COLO668 (cell line): ENCODE measurements around the gene PTPRF.
"Not testable (repeated sequence)": the region's sequence is repeated elsewhere in the genome, so short reads cannot be mapped to it uniquely, and the experiment has no call there.

Experiments
- DNase-seq: peaks from one replicate; lab custom pipeline; 2025; ENCODE audit not compliant: unreplicated experiment; lab: John Stamatoyannopoulos, UW

The PTPRF gene

GRCh38 chr1:43536864-43537358 is 6.2 kb downstream of the PTPRF start:
- DNase-seq = no peak

DNA sequence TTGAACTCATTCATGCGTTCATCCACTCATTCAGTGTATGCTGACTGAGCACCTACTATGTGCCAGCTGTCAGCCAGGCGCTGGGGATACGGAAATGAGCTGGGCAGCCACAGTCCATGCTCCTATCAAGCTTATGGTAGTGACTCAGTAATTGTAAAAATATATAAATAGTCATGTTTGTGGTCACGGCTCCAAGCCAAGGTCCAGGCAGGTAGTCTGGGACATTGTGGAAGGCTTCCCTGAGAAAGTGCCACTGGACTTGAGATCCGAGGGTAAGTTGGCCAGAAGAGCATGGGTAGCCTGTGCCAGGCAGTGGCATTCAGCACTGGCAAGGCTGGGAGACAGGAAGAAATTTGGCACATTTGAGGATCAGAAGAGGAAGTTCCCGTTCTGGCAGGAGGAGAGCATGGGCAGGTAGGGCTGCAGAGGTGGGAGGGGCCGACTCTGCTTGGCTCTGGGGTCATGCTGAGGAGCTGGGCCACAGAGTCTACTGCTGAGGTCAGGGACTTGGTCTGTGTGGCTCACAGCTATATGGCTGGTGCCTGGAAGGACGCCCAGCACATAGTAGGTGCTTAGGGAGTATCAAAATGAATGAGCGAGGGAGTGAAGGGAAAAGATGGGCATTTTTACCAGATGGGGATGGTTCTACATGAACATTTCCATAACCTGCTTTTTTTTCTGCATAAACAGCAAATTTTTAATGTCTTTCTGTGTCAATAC is 6.9 kb downstream of the PTPRF start:
- DNase-seq = no peak

GRCh38 chr1:43538143-43538487 is 7.4 kb downstream of the PTPRF start:
- DNase-seq = no peak

DNA sequence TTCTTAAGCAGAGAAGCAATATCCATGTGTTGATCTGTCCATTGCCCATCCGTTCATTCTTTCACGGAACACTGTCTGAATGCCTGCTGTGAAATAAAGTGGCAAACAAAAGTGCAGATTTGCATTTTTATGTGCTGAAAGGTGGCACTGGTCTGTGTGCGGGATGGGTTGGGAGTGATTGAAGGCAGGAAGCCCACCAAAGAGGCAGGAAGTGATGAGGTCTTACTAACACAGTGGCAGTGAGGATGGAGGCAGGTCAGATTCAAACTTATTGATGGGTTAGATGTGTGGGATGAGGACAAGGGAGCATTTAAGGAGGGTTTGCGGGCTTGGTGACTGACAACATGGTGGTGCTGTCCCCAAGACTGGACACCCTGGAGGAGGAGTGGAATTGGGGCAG is 8.3 kb downstream of the PTPRF start:
- no peak for DNase-seq

- no peak for DNase-seq
These were observed 9.2 kb downstream of the PTPRF start for GRCh38 chr1:43539726-43540434.

GRCh38 chr1:43540653-43541071 is 10.0 kb downstream of the PTPRF start:
- DNase-seq = no peak

- no peak for DNase-seq
These were observed 10.5 kb downstream of the PTPRF start for GRCh38 chr1:43541141-43541540.

DNA sequence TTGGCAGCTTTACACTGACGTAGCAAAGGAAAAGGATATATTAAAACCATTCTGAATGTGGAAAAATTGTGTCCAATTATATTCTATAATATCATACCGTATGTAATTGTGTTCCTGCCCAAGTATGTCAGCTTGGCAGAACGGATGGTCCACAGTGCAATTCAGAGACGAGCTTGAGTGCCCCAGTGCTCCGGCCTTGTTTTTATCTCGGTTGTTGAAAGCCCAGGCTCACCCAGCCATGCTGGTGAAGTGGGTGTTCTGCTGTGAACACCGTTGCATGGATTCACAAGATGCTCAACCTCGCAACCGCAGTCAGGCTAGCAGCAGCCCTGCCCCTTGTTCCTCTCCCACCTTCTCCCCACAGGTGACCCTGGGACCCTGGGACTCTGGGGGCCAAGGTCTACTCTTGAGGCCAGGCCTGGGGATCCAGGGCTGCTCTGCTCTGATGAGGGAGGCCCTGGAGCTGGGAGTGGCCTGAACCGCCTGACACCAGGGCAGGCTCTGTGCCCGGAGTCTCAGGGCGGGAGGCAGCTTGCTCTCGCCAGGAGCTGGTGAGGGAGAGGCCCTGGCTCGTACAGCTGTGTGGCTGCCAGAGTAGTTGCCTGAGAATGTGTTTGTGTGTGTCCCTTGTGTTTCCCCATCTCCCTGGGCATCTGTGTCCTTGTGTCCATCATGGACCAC is 11.2 kb downstream of the PTPRF start:
- DNase-seq = no peak

- no peak for DNase-seq
These were observed 12.1 kb downstream of the PTPRF start for GRCh38 chr1:43542527-43543458.

GRCh38 chr1:43543567-43543966 is 12.9 kb downstream of the PTPRF start:
- DNase-seq = no peak

DNA sequence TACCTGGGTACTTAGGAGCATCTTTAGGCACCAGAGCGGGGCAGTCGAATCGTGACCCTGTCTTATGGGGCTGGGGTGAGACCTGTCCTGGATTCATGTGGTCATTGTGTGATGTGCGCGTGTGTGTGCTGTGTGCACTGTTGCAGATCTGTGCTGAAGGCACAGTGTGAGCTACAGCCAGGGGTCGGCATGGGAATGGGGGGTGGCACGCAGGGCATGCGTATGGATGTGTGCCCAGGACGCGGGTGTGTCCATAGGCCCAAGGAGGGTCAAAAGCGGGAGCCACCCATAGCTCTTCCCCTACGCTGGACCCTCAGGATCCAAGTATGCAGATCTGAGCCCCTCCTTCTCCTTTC is 14.6 kb downstream of the PTPRF start:
- DNase-seq = no peak

- peak; percentile 98 for DNase-seq
These were observed 15.2 kb downstream of the PTPRF start for GRCh38 chr1:43545695-43546387.

DNA sequence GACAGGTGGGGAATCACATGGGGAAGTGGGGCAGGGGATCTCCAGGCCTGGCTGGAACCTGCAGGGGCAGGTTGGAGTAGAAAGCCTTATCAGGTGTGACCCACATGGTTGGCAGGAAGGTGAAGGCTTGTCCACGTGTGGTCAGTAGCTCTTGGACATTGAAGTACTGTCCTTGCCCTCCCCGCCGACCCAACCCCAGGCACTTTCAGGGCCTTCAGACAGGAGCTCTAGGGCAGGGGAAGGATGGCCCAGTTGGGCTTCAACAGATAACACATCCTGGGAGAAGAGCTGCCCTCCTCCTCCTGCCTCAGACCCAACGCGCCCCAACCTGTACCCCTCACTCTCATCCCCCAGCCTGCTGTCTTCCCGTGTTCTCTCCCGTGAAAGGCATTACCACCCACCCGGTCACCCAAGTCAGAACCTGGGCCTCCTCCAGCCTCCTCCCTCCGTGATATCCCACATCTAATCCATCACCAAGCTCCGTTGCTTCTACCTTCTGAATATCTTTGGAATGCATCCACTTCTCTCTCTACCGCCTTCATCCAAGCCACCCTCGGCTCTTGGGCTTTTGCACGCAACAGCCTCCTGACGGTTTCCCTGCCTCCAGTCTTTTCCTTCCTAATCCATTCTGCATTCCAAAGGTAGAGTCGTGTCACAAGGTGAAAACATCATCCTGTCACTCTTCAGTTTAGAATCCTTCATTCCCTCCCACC is 15.9 kb downstream of the PTPRF start:
- no peak for DNase-seq

DNA sequence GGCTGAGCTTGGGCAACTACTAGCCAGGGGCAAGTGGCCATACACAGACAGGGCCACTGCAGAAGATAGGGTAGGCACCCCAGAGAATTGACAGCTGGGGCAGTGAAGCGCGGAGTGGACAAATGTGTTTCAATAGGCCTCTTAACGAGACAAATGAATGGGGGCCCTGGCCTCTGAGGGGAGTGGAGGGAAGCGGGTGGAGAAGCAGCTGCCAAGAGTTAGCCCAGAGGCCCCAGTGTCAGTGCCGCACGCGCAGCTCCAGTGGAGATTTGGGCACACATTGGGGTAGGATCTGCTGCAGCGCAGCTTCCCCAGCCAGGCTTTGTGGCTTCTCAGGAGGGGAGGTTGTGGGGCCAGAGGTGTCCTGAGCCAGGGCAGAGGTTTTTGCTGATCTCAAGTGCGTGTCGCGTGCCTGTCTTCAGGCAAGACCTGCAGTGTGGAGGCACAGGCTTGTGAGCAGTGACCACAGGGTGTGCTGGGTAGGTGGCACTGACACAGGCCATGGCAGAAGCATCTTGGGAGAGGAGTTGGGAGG is 16.9 kb downstream of the PTPRF start:
- DNase-seq = peak; percentile 81

GRCh38 chr1:43548285-43549271 is 17.9 kb downstream of the PTPRF start:
- peak; percentile 39 for DNase-seq

DNA sequence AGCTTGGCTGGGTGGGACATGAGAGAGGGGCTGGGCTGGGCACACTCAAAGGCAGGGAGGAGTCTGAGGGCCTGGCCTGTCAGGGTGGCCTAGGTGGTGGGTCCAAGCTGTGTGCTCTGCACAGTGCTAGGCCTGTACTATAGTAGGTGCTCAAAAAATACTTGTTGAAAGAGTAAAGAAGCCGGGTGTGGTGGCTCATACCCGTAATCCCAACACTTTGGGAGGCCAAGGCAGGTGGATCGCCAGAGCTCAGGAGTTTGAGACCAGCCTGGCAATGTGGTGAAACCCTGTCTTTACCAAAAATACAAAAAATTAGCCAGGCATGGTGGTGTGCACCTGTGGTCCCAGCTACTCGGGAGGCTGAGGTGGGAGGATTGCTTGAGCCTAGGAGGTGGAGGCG is 18.7 kb downstream of the PTPRF start:
- not testable (repeated sequence) for DNase-seq

- DNase-seq = peak; percentile 99
These were observed 19.4 kb downstream of the PTPRF start for GRCh38 chr1:43549921-43550597.
